ENCODE data around the gene LLGL1.

The LLGL1 gene

GRCh38 chr17:18233803-18234518, 8.5 kb downstream of the LLGL1 start:
- peaks cover 60 to 69% of the 10 kb centered on the region in 2 donors for H3K36me3 ChIP-seq (replicated peaks in 1 of 2; ENCODE audit: control insufficient read depth in 2 of 2, insufficient read depth in 2 of 2, low read length in 2 of 2)
- WGBS, 2 donors (ENCODE audit: extremely low coverage in 2 of 2, insufficient read length in 2 of 2, insufficient replicate concordance in 1 of 2) = no CpG with 5 or more reads among the region's 22 CpGs
- H3K4ac ChIP-seq (ENCODE audit: low read length) = no peak overlapping the region
- no peak for DNase-seq (ENCODE audit: low spot score)
- no peak overlapping the region for H2AK5ac ChIP-seq (ENCODE audit: low read depth, low read length)
- H3K27me3 ChIP-seq (ENCODE audit: control insufficient read depth in 3 of 3, insufficient read depth in 3 of 3, low read depth in 1 of 3, low read length in 3 of 3) = no peaks in the 10 kb centered on the region
- peak overlapping the region; percentile 63 for H3K14ac ChIP-seq (ENCODE audit: low read length)
- H3K9ac ChIP-seq (ENCODE audit: low read depth, low read length, poor library complexity) = no peak overlapping the region
- H3K4me1 ChIP-seq (ENCODE audit: control insufficient read depth in 2 of 2, insufficient read depth in 1 of 2, low read depth in 1 of 2, low read length in 2 of 2) = peaks cover 28 to 33% of the 10 kb centered on the region in 2 donors
- H4K8ac ChIP-seq (ENCODE audit: low read depth, low read length) = no peak overlapping the region
- H2BK15ac ChIP-seq (ENCODE audit: low read length) = no peak overlapping the region
- no peak overlapping the region for H3K4me3 ChIP-seq (ENCODE audit: low read length in 2 of 2)
- peak overlapping the region; percentile 27 for H3K18ac ChIP-seq (ENCODE audit: low read length)
- peak overlapping the region; percentile 91 for H2BK5ac ChIP-seq (ENCODE audit: low read length)
- peak overlapping the region; percentile 17 for H3K23ac ChIP-seq (ENCODE audit: low read depth, low read length, poor library complexity)
- H2AFZ ChIP-seq (ENCODE audit: low read length) = no peak overlapping the region
- no peak overlapping the region for H2BK12ac ChIP-seq (ENCODE audit: low read length)
- no peak overlapping the region for H3K4me2 ChIP-seq (ENCODE audit: insufficient read depth, low read length, poor library complexity, severe bottlenecking)
- no peak overlapping the region for H4K91ac ChIP-seq (ENCODE audit: low read depth, low read length, poor library complexity)
- H3K27ac ChIP-seq (replicated peaks; ENCODE audit: low read length) = no peak overlapping the region
- no peaks in the 10 kb centered on the region for H3K9me3 ChIP-seq (replicated peaks in 1 of 2; ENCODE audit: control insufficient read depth in 2 of 2, insufficient read depth in 1 of 2, low read depth in 1 of 2, low read length in 2 of 2)
- H2BK120ac ChIP-seq (ENCODE audit: low read depth, low read length) = no peak overlapping the region
- H3K79me1 ChIP-seq (ENCODE audit: low read depth, low read length) = peaks cover 44% of the 10 kb centered on the region

GRCh38 chr17:18234853-18235380, 9.5 kb downstream of the LLGL1 start:
- Histone ChIP-seq H3K4me1 (ENCODE audit: control insufficient read depth in 2 of 2, insufficient read depth in 1 of 2, low read depth in 1 of 2, low read length in 2 of 2) (peaks cover 20 to 24% of the 10 kb centered on the region in 2 donors), H3K36me3 (replicated peaks in 1 of 2; ENCODE audit: control insufficient read depth in 2 of 2, insufficient read depth in 2 of 2, low read length in 2 of 2) (peaks cover 66 to 79% of the 10 kb centered on the region in 2 donors), H3K27ac (replicated peaks; ENCODE audit: low read length) (no peak overlapping the region), H2BK5ac (ENCODE audit: low read length) (peak overlapping the region; percentile 56), H3K79me1 (ENCODE audit: low read depth, low read length) (peaks cover 41% of the 10 kb centered on the region), H3K9me3 (replicated peaks in 1 of 2; ENCODE audit: control insufficient read depth in 2 of 2, insufficient read depth in 1 of 2, low read depth in 1 of 2, low read length in 2 of 2) (no peaks in the 10 kb centered on the region), H2BK12ac (ENCODE audit: low read length) (no peak overlapping the region), H2AK5ac (ENCODE audit: low read depth, low read length) (no peak overlapping the region), H3K14ac (ENCODE audit: low read length) (no peak overlapping the region), H4K8ac (ENCODE audit: low read depth, low read length) (no peak overlapping the region), H2BK120ac (ENCODE audit: low read depth, low read length) (no peak overlapping the region), H3K4ac (ENCODE audit: low read length) (no peak overlapping the region), H3K9ac (ENCODE audit: low read depth, low read length, poor library complexity) (no peak overlapping the region), H2BK15ac (ENCODE audit: low read length) (no peak overlapping the region), H2AFZ (ENCODE audit: low read length) (no peak overlapping the region), H3K18ac (ENCODE audit: low read length) (no peak overlapping the region), H3K27me3 (ENCODE audit: control insufficient read depth in 3 of 3, insufficient read depth in 3 of 3, low read depth in 1 of 3, low read length in 3 of 3) (no peaks in the 10 kb centered on the region), H4K91ac (ENCODE audit: low read depth, low read length, poor library complexity) (no peak overlapping the region), H3K4me3 (ENCODE audit: low read length in 2 of 2) (no peak overlapping the region), H3K23ac (ENCODE audit: low read depth, low read length, poor library complexity) (peak overlapping the region; percentile 17), H3K4me2 (ENCODE audit: insufficient read depth, low read length, poor library complexity, severe bottlenecking) (no peak overlapping the region)
- no CpG with 5 or more reads among the region's 22 CpGs for WGBS, 2 donors (ENCODE audit: extremely low coverage in 2 of 2, insufficient read length in 2 of 2, insufficient replicate concordance in 1 of 2)
- no peak for DNase-seq (ENCODE audit: low spot score)

- WGBS, 2 donors (ENCODE audit: extremely low coverage in 2 of 2, insufficient read length in 2 of 2, insufficient replicate concordance in 1 of 2) = no CpG with 5 or more reads among the region's 14 CpGs
- Histone ChIP-seq H2BK15ac (ENCODE audit: low read length) (no peak overlapping the region), H3K23ac (ENCODE audit: low read depth, low read length, poor library complexity) (no peak overlapping the region), H3K9me3 (replicated peaks in 1 of 2; ENCODE audit: control insufficient read depth in 2 of 2, insufficient read depth in 1 of 2, low read depth in 1 of 2, low read length in 2 of 2) (no peaks in the 10 kb centered on the region), H2BK120ac (ENCODE audit: low read depth, low read length) (no peak overlapping the region), H3K4me2 (ENCODE audit: insufficient read depth, low read length, poor library complexity, severe bottlenecking) (no peak overlapping the region), H3K27ac (replicated peaks; ENCODE audit: low read length) (no peak overlapping the region), H4K8ac (ENCODE audit: low read depth, low read length) (no peak overlapping the region), H3K79me1 (ENCODE audit: low read depth, low read length) (peaks cover 33% of the 10 kb centered on the region), H2AFZ (ENCODE audit: low read length) (no peak overlapping the region), H4K91ac (ENCODE audit: low read depth, low read length, poor library complexity) (no peak overlapping the region), H3K14ac (ENCODE audit: low read length) (no peak overlapping the region), H2BK12ac (ENCODE audit: low read length) (no peak overlapping the region), H3K9ac (ENCODE audit: low read depth, low read length, poor library complexity) (no peak overlapping the region), H3K27me3 (ENCODE audit: control insufficient read depth in 3 of 3, insufficient read depth in 3 of 3, low read depth in 1 of 3, low read length in 3 of 3) (no peaks in the 10 kb centered on the region), H2AK5ac (ENCODE audit: low read depth, low read length) (no peak overlapping the region), H2BK5ac (ENCODE audit: low read length) (peak overlapping the region; percentile 56), H3K4me1 (ENCODE audit: control insufficient read depth in 2 of 2, insufficient read depth in 1 of 2, low read depth in 1 of 2, low read length in 2 of 2) (peaks cover 11 to 15% of the 10 kb centered on the region in 2 donors), H3K4me3 (ENCODE audit: low read length in 2 of 2) (no peak overlapping the region), H3K36me3 (replicated peaks in 1 of 2; ENCODE audit: control insufficient read depth in 2 of 2, insufficient read depth in 2 of 2, low read length in 2 of 2) (peaks cover 75 to 88% of the 10 kb centered on the region in 2 donors), H3K18ac (ENCODE audit: low read length) (no peak overlapping the region), H3K4ac (ENCODE audit: low read length) (no peak overlapping the region)
- no peak for DNase-seq (ENCODE audit: low spot score)
Observed at GRCh38 chr17:18235743-18236256, 10.4 kb downstream of the LLGL1 start.

DNA sequence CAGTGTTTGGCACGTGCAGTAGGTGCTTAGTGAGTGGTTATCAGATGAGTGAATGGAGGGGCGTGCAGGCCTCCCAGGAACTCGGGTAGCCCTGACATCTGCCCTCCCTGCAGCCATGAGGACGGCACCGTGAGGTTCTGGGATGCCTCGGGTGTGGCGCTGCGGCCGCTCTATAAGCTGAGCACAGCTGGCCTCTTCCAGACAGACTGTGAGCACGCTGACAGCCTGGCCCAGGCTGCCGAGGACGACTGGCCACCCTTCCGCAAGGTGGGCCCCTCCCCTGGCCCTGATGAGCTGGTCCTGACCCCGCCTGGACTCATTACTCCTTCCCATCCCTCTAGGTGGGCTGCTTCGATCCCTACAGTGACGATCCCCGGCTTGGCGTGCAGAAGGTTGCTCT, 11.1 kb downstream of the LLGL1 start:
- Histone ChIP-seq H3K79me1 (ENCODE audit: low read depth, low read length) (peaks cover 36% of the 10 kb centered on the region), H3K9ac (ENCODE audit: low read depth, low read length, poor library complexity) (no peak overlapping the region), H3K14ac (ENCODE audit: low read length) (no peak overlapping the region), H2AK5ac (ENCODE audit: low read depth, low read length) (no peak overlapping the region), H3K36me3 (replicated peaks in 1 of 2; ENCODE audit: control insufficient read depth in 2 of 2, insufficient read depth in 2 of 2, low read length in 2 of 2) (peaks cover 82 to 95% of the 10 kb centered on the region in 2 donors), H3K4me1 (ENCODE audit: control insufficient read depth in 2 of 2, insufficient read depth in 1 of 2, low read depth in 1 of 2, low read length in 2 of 2) (peaks cover 6 to 9% of the 10 kb centered on the region in 2 donors), H3K9me3 (replicated peaks in 1 of 2; ENCODE audit: control insufficient read depth in 2 of 2, insufficient read depth in 1 of 2, low read depth in 1 of 2, low read length in 2 of 2) (no peaks in the 10 kb centered on the region), H2BK12ac (ENCODE audit: low read length) (no peak overlapping the region), H3K27me3 (ENCODE audit: control insufficient read depth in 3 of 3, insufficient read depth in 3 of 3, low read depth in 1 of 3, low read length in 3 of 3) (no peaks in the 10 kb centered on the region), H3K4me2 (ENCODE audit: insufficient read depth, low read length, poor library complexity, severe bottlenecking) (no peak overlapping the region), H2BK15ac (ENCODE audit: low read length) (no peak overlapping the region), H4K8ac (ENCODE audit: low read depth, low read length) (no peak overlapping the region), H3K4me3 (ENCODE audit: low read length in 2 of 2) (no peak overlapping the region), H4K91ac (ENCODE audit: low read depth, low read length, poor library complexity) (no peak overlapping the region), H3K4ac (ENCODE audit: low read length) (no peak overlapping the region), H3K27ac (replicated peaks; ENCODE audit: low read length) (no peak overlapping the region), H3K18ac (ENCODE audit: low read length) (no peak overlapping the region), H3K23ac (ENCODE audit: low read depth, low read length, poor library complexity) (peak overlapping the region; percentile 23), H2BK120ac (ENCODE audit: low read depth, low read length) (no peak overlapping the region), H2BK5ac (ENCODE audit: low read length) (no peak overlapping the region), H2AFZ (ENCODE audit: low read length) (no peak overlapping the region)
- WGBS, 2 donors (ENCODE audit: extremely low coverage in 2 of 2, insufficient read length in 2 of 2, insufficient replicate concordance in 1 of 2) = no CpG with 5 or more reads among the region's 18 CpGs
- no peak for DNase-seq (ENCODE audit: low spot score)
